Activated T-cell treated with anti-CD3 and anti-CD28 coated beads, Interleukin-2, amount 50 U/mL, for 24 hours (primary cell): ENCODE results near the gene COG5.

ENCODE experiments used
- DNase-seq: peaks from one replicate; pipeline ENCODE4 v3.0.0-alpha.2; 2020
- H3K27ac Mint-ChIP-seq: 2 replicates; pipeline ENCODE4 v1.8.0; 2020; ENCODE audit warnings: mild to moderate bottlenecking, mixed read lengths
- H3K27me3 Mint-ChIP-seq: 2 replicates; pipeline ENCODE4 v1.8.0; 2020; ENCODE audit warnings: mixed read lengths
- H3K36me3 Mint-ChIP-seq: 2 replicates; pipeline ENCODE4 v1.8.0; 2020; ENCODE audit warnings: low read depth, mixed read lengths
- H3K4me1 Mint-ChIP-seq: 2 replicates; pipeline ENCODE4 v1.8.0; 2020; ENCODE audit warnings: low read depth, mixed read lengths
- H3K4me3 Mint-ChIP-seq: 2 replicates; pipeline ENCODE4 v1.8.0; 2020; ENCODE audit warnings: mild to moderate bottlenecking, moderate library complexity, mixed read lengths
- H3K9me3 Mint-ChIP-seq: 2 replicates; pipeline ENCODE4 v1.8.0; 2020; ENCODE audit warnings: mixed read lengths

Gene COG5

DNA sequence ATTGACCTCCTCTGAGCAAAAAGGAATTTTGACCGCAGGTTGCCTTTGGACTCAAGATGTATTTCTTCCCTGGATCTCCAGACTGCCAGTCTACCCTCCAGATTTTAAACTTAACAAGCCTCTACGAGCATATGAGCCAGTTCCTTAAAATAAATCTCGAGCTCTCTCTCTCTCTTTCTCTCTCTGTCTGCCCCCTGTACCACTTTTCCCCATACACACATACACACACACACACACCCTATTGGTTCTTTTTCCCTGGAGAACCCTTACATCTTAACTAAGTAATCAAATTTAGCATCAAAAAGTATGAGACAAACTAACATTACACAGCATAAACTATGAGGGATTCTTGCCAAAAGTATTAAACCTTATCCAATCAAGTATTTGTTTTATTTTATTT lies 27.7 kb upstream of the COG5 start:
- no peak for DNase-seq
- Mint-ChIP-seq H3K36me3 (peaks cover 38% of the 10 kb centered on the region), H3K27ac (no peak overlapping the region), H3K9me3 (no peaks in the 10 kb centered on the region), H3K4me1 (no peaks in the 10 kb centered on the region), H3K27me3 (no peaks in the 10 kb centered on the region), H3K4me3 (no peak overlapping the region)

DNA sequence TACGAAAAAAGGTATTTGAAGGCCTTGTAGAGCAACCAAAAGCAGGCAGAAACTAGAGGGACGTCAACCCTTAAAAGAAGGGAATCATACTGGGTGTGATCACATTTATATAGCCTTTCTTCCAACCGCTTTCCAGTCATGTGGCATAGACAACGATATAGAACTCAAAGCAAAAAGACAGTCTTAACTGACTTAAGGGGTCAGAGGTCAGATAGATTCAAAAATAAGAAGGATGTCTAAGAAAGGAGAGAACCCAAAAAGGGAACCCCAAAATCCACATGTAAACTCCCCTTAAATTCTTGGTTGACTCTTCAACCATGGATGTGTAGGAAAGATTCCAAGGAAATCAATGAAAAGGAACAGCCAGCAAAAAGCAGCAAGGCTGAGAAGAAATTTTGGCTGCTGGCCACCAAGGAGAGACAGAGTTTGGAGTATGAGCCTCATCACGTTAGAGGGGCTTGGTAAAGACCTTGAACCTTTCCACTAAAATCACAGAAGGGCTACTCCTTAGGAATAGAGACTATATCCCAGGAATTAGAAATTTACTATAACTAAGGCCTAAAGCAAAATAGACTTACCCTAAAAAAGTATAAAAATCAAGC lies 24.9 kb upstream of the COG5 start:
- DNase-seq, result no peak
- Mint-ChIP-seq H3K27ac (no peak overlapping the region), H3K4me1 (no peaks in the 10 kb centered on the region), H3K4me3 (no peak overlapping the region), H3K36me3 (peaks cover 40% of the 10 kb centered on the region), H3K9me3 (no peaks in the 10 kb centered on the region), H3K27me3 (no peaks in the 10 kb centered on the region)

DNA sequence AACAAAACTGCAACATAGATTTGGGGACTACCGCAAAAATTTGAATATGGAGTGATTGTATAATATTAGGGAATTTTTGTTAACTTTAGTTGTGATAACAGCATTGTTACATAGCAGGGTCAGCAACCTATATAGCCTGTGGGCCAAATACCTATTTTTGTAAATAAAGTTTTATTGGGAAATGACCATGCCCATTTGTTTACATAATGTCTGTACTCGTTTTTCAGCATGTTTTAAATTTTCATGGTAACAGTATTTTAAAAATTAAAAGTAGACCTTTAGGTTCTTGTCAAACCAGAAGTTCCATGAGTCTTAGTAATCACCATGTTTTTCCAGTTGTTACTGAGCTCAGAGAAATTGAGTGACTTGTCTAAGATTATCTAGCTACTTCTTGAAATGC lies 21.0 kb upstream of the COG5 start:
- no peak for DNase-seq
- no peaks in the 10 kb centered on the region for H3K9me3 Mint-ChIP-seq
- H3K36me3 Mint-ChIP-seq, result peaks cover 39% of the 10 kb centered on the region
- H3K4me1 Mint-ChIP-seq, result peaks cover 16% of the 10 kb centered on the region
- no peaks in the 10 kb centered on the region for H3K27me3 Mint-ChIP-seq
- H3K4me3 Mint-ChIP-seq, result no peak overlapping the region
- H3K27ac Mint-ChIP-seq, result no peak overlapping the region

DNA sequence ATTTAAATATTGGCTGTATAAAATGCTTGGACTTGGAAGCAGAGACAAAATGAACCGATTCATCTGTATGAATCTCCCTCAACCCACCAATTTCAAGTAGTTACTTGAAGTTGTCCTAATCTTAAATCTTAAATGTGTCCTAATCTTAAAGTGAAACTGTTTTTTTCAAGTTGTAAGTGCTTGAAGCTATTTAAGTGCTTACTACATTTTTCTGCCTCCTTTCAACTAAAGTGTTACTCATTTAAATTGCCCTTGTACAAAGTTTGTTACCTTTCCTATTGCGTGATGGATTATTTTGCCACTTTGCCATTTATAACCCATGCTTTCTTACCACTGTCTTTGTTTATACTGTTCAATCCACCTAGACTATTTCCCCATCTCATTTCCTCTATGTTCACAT lies 19.2 kb upstream of the COG5 start:
- Mint-ChIP-seq H3K36me3 (peaks cover 41% of the 10 kb centered on the region), H3K27ac (no peak overlapping the region), H3K27me3 (no peaks in the 10 kb centered on the region), H3K9me3 (no peaks in the 10 kb centered on the region), H3K4me1 (peaks cover 22% of the 10 kb centered on the region), H3K4me3 (no peak overlapping the region)
- no peak for DNase-seq

DNA sequence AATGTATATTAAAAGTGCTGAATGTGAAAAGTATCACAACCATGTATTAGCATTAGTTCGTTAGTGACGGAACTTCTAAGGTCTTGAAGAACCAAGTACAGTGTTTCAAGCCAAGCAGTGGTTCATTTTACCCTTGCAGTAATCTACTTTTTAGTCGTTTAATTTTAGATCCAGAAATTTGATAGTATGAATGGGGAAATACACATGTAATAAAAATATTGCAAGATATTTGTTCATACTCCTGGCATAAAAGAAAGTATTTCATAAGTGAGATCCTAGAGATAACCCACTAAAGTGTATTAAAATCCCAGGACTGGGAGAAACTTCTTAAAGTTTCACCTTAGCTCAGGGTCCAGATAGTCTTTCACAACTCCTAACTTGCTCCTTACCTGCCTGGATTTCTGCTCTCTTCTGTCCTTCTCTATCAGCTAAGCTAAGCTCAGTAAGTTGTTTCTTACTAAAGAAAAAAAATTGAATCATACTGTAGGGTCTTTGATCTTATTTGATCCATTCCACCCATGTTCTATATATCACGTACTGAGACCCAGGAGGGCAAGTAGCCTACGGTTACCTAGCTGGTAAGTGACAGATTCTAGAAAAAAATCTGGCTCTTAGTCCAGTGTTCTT lies 17.8 kb upstream of the COG5 start:
- no peak for DNase-seq
- no peaks in the 10 kb centered on the region for H3K27me3 Mint-ChIP-seq
- peaks cover 40% of the 10 kb centered on the region for H3K36me3 Mint-ChIP-seq
- no peak overlapping the region for H3K27ac Mint-ChIP-seq
- no peaks in the 10 kb centered on the region for H3K9me3 Mint-ChIP-seq
- peaks cover 22% of the 10 kb centered on the region for H3K4me1 Mint-ChIP-seq
- peak overlapping the region; percentile 93 for H3K4me3 Mint-ChIP-seq

DNA sequence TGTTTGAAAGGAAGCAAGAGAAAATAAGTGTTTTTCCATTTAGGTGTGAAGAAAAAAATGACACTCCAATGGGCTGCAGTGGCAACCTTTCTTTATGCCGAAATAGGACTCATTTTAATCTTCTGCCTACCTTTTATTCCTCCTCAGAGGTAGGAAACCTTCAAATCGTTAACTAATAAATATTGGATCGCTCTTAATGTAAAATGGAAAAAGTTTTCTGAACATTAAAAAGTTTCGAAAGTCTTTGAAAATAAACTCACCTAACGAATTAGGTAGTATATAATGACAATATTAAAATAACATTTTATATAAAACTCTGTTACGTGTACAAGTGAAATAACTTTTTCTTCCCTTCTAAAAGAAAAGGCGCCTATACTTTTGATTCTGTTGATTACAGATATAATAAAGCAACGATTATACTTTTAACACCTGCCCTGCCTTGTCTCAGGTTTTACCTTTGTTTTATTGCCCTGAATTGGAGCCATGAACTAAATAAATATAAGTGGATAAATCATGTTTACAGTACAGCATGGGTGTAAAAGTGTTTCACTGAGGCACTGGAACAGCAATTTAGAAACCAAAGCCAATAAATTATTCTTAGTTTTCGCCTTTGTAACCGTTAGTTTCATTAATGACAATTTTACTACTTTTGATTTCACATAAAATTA lies 17.1 kb upstream of the COG5 start:
- H3K4me1 Mint-ChIP-seq, result peaks cover 22% of the 10 kb centered on the region
- H3K27me3 Mint-ChIP-seq, result no peaks in the 10 kb centered on the region
- H3K4me3 Mint-ChIP-seq, result peak overlapping the region; percentile 93
- DNase-seq, result no peak
- H3K27ac Mint-ChIP-seq, result peak overlapping the region; percentile 61
- H3K36me3 Mint-ChIP-seq, result peaks cover 42% of the 10 kb centered on the region
- no peaks in the 10 kb centered on the region for H3K9me3 Mint-ChIP-seq

DNA sequence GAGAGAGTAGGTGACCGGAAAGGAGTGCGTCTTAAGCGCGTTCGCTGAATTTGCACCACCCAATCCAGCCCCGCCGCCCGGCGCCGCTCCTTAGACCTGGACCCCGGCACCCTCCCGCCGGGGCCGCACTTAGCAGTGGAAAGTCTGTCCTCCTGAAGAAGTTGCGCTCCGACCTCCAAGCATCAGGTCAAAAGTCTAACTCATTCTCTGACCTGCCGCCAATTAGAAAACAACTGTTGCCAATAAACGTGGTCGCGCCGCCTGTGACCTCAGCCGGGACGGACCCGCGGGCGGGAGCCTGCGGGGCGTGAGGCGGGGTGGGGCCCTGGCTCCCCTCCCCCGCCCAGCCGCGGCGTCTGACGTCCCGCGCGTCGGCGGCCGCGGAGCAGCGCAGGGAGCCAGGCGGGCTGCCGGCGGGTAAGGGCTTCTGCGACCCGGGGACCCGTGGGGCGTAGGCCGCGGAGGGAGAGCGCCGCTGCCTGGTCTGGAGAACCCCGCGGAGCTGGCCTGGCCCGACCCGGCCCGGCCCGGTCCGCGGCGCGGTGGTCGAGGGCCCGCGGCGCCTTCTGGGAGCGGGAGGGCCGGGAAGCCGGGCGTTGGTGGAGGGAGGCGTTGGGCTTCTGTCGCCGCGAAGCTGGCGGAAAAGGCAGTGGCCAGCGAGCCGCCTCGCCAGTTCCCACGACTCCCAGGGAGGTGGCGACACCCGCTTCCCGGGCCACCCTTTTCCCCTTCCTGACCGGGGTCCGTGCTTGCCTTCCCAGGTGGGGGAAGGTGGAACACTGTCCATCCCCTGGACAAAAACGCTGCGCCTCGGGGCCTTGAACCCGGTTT lies 16.4 kb upstream of the COG5 start, which contains the start of gene BCAP29:
TSS of gene BCAP29 (plus strand) at position 362 of the 831 bp plus-strand sequence. CDS start 527 bp downstream, outside the sequence.
- Mint-ChIP-seq H3K4me3 (peak within 1 kb of the TSS; percentile 93), H3K9me3 (no peaks in the 10 kb centered on the region), H3K27ac (peak within 1 kb of the TSS; percentile 94), H3K4me1 (peaks cover 22% of the 10 kb centered on the region), H3K27me3 (no peaks in the 10 kb centered on the region), H3K36me3 (peaks cover 43% of the 10 kb centered on the region)
- peak; percentile 82 for DNase-seq

DNA sequence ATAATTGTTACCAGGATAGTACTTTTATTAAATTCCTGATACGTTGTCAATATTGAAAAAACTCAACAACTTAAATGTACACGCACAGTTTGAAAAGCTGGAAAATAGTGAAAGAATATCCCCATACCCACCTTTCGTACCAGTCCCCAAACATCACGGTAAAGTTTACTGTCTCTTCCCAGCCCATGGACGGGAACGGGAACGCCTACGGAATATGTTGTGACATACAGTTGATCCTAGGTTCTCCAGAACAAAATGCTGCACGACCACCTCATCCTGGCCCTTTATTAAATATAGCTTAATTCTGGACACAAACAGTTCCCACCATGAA lies 15.8 kb upstream of the COG5 start:
- no peak for DNase-seq
- H3K4me3 Mint-ChIP-seq, result peak overlapping the region; percentile 93
- no peaks in the 10 kb centered on the region for H3K27me3 Mint-ChIP-seq
- H3K4me1 Mint-ChIP-seq, result peaks cover 22% of the 10 kb centered on the region
- peaks cover 43% of the 10 kb centered on the region for H3K36me3 Mint-ChIP-seq
- peak overlapping the region; percentile 94 for H3K27ac Mint-ChIP-seq
- no peaks in the 10 kb centered on the region for H3K9me3 Mint-ChIP-seq

DNA sequence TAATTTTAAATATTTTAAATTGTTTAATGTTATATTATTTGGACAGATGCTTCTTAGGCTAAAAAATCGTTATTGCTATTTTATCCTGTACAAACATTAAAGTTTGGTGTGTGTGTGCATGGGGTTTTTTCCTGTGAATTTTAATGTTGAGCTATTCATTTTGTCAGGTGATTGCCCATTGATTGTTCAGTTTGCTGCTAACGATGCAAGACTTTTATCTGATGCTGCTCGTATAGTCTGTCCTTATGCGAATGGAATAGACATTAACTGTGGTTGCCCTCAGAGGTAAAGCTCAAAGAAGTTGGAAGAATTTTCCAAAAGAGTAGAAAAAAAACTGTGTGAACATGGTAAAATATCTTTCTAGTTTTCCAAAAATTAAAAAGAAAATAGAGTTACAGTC lies 9.8 kb upstream of the COG5 start:
- Mint-ChIP-seq H3K27ac (no peak overlapping the region), H3K4me3 (no peak overlapping the region), H3K4me1 (peaks cover 6% of the 10 kb centered on the region), H3K36me3 (peaks cover 73% of the 10 kb centered on the region), H3K9me3 (no peaks in the 10 kb centered on the region), H3K27me3 (no peaks in the 10 kb centered on the region)
- DNase-seq, result no peak

DNA sequence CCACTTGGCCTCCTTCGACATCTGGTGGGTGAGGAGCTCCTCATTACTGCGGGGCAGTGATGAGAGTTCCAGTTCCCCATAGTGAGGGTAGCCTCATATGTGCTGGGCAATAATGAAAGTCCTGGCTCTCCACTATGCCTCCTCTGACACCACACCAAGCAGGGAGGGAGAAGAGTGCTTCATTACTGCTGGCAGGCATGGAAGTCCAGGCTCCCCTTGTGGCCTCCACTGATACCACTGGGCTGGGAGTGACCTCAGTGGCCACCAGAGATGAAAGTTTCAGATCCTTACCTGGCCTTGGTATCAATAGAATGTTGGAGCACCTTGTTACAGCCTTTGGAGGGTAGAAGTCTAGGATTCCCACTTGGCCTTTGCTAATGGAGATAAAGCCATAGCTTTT lies 6.6 kb upstream of the COG5 start:
- H3K27ac Mint-ChIP-seq, result no peak overlapping the region
- no peak overlapping the region for H3K4me3 Mint-ChIP-seq
- DNase-seq, result no peak
- no peaks in the 10 kb centered on the region for H3K9me3 Mint-ChIP-seq
- H3K36me3 Mint-ChIP-seq, result peaks cover 73% of the 10 kb centered on the region
- H3K4me1 Mint-ChIP-seq, result peaks cover 16% of the 10 kb centered on the region
- H3K27me3 Mint-ChIP-seq, result no peaks in the 10 kb centered on the region

DNA sequence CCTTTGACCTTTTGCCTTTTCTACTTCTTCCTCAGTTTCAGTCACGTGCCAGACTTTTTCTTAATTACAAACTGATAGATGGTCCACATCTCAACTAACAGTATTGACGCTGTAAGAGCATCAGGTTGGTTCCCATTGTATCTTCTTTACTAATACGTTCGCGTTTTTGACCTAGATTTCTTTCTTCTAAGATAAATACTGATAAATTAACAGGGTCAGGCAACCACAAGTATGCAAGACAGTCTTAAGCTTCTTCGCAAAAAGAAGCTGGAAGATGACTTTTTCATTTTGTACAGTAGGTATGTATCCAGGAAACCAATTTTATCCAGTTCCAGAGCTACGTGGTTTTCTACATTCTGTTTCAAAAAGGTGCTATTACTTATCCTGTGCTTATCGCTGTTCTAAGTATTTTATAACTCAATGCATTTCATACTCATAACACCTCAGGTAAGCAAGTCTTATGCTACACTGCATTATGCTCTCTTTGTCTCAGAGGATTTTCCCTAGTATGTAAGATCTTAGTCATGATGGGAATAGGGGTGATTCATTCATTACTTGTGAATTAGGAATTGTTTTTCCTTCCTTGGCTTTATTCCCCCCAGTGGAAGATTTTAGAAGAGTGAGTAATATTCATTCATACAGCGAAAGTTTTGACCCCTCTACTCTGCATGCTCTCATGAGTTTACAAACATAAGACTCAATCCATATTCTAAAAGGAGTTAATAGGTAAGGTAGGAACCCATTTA lies 1.0 kb upstream of the COG5 start:
- no peak for DNase-seq

DNA sequence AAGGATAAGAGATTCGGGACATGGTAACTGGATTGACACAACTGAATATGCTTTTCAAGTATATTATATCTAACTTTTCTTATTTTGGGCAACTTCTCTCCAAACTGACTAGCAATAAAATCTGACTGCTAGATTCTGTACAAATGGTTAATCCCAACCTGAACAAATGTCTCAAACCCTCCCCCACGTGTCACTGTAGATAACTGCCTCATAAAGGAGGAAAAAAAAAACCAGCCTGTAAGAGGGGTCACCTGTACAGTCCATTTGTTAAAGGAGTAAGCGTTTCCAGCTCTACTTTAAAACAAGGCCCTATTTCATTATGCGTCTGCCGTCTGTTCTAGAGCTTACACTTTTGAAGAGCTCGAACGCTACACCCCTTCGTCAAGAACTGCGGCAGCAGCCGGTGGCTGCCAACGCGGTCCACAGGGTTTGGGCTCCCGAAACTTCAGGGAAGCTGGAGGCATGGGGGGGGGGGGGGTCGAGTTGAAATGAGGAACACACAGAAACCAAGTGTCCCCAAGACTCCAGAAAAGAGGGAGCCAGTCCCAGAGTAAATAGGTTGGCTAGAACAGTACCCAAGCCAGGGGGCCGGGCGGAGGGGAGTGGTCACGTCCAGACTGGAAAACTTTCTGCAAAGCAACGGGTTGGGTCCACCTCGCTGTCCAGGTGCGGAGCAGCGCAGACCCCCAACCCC lies 492 bp downstream of the COG5 start:
- peaks cover 40% of the 10 kb centered on the region for H3K36me3 Mint-ChIP-seq
- peak overlapping the region; percentile 98 for H3K27ac Mint-ChIP-seq
- peak overlapping the region; percentile 93 for H3K4me3 Mint-ChIP-seq
- H3K9me3 Mint-ChIP-seq, result no peaks in the 10 kb centered on the region
- no peak for DNase-seq
- peaks cover 67% of the 10 kb centered on the region for H3K4me1 Mint-ChIP-seq
- H3K27me3 Mint-ChIP-seq, result no peaks in the 10 kb centered on the region

More for the DNA sequence above, 1.0 kb upstream of the COG5 start:
- Mint-ChIP-seq H3K27me3 (no peaks in the 10 kb centered on the region), H3K4me1 (peaks cover 62% of the 10 kb centered on the region), H3K4me3 (peak overlapping the region; percentile 93), H3K27ac (peak overlapping the region; percentile 98), H3K36me3 (peaks cover 49% of the 10 kb centered on the region), H3K9me3 (no peaks in the 10 kb centered on the region)

DNA sequence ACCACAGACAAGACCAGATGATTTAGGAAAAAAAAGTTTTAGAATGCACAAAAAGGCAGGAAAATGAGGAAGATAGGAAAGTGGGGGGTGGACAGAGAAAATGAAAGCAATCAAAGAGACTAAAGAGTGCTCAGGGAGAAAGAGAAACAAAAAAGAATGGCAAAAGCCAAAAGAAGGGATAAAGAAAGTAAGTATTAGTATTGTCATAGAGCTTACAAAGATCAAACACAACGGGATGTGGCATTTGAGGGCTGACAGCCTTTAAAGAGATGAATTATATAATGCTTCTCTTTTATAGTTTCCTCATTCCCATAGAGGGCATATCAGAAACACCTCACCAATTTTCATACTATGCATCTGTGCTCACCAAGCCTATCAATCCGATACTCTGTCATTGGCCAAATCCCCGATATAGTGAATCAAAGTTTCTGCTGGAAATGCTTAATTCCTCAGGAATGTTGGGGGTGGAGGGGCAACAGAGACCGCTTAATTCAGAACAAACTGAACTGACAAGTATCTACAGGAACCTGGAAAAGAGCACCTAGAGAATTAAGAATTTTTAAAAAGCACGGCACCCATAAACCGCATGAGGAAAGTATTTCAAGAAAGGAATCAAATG lies 2.7 kb downstream of the COG5 start:
- Mint-ChIP-seq H3K27ac (peak overlapping the region; percentile 86), H3K36me3 (peaks cover 43% of the 10 kb centered on the region), H3K9me3 (no peaks in the 10 kb centered on the region), H3K4me3 (peak overlapping the region; percentile 93), H3K4me1 (peaks cover 72% of the 10 kb centered on the region), H3K27me3 (no peaks in the 10 kb centered on the region)
- DNase-seq, result no peak
